ENCODE data around the gene HHIPL1.

Gene HHIPL1

DNA sequence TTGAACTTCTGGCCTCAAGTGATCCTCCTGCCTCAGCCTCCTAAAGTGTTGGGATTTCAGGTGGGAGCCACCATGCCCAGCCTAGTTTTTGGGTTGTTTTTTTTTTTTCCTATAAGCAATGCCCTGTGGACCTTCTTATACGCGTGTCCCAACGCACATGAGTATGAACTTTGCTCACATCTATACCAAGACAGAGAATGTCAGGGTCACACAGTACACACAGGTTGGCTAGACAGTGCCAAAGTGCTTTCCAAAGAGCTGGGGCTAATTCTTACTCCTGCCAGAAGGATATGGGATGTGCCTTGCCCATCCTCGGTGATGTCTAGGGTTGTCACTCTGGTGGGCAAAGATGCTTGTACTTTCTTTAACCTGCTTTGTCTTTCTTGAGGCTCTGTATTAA lies 33.3 kb upstream of the HHIPL1 start:
- DNase-seq (ENCODE audit: low spot score), result no peak

GRCh38 chr14:99612071-99612737 lies 32.7 kb upstream of the HHIPL1 start:
- no peak for DNase-seq (ENCODE audit: low spot score)

- no peak for DNase-seq (ENCODE audit: low spot score)
Measured at GRCh38 chr14:99612738-99613330, 32.1 kb upstream of the HHIPL1 start.

DNA sequence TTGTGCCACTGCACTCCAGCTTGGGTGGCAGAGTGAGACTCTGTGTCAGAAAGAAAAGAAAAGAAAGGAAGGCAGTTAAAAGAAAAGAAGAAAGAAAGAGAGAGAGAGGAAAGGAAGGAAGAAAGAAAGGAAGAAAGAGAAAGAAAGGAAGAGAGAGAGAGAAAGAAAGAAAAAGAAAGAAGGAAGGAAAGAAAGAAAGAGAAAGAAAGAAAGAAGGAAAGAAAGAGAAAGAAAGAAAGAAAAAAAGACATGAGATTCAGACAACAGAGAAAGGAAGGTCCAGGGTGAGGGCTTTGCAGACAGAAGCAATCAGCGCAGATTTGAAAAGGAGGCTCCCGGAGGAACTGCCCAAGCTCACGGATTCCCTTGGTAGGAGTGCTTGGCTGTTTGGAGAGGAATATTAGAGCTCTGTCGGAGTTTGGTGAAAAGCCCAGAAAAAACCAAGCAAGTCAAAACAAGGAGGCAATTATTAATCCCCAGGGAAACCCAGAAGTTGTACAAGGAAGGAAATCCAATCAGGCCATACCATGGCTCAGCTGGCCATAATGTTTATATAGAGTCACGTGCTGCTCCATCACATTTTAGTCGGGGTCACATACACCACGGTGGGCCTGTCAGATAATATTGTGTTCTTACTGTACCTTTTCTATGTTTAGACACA lies 29.3 kb upstream of the HHIPL1 start:
- no peak for DNase-seq (ENCODE audit: low spot score)

DNA sequence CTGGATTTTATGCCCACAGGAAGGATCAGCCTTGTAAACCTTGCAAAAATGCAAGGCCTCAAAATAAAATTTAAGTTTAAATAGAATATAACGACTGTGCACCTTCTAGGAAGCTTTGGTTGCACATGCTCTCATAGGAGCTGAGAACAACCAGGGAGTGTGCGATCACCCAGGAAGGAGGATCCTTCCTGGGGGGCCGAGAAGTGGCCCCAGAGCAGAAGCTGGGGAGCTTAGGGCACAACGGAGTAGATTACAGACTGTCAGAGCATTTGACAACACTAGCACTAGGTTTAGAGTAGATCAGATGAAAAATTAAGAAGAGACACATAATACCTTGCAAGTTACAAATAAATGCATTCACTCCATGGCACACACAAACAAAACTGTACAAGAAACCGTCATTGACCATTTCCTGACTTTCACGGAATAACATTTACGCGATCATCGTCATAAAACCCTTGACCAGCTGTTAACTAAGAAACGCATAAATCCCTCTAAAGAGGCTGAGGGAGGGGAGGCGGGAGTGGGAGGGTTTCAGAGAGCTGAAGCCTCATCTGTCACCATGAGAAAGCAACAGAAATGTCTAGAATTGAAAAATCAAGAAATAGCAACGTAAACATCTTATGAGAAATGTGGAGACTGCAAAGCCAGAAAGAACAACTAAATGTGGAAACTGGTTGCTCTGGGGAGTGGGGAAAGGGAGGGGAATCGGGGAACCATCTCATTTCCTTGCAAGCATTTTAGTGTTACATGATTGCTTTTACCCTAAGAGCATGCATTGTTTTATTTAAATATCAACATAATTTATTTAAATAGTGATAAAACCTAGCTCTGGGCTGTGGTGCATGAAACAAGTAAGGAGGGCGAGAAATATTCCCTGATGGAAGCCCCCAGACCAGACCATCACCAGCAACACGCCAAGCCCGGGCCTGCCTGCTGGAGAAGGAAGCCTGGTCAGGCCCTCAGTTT lies 27.8 kb upstream of the HHIPL1 start:
- DNase-seq (ENCODE audit: low spot score), result no peak

DNA sequence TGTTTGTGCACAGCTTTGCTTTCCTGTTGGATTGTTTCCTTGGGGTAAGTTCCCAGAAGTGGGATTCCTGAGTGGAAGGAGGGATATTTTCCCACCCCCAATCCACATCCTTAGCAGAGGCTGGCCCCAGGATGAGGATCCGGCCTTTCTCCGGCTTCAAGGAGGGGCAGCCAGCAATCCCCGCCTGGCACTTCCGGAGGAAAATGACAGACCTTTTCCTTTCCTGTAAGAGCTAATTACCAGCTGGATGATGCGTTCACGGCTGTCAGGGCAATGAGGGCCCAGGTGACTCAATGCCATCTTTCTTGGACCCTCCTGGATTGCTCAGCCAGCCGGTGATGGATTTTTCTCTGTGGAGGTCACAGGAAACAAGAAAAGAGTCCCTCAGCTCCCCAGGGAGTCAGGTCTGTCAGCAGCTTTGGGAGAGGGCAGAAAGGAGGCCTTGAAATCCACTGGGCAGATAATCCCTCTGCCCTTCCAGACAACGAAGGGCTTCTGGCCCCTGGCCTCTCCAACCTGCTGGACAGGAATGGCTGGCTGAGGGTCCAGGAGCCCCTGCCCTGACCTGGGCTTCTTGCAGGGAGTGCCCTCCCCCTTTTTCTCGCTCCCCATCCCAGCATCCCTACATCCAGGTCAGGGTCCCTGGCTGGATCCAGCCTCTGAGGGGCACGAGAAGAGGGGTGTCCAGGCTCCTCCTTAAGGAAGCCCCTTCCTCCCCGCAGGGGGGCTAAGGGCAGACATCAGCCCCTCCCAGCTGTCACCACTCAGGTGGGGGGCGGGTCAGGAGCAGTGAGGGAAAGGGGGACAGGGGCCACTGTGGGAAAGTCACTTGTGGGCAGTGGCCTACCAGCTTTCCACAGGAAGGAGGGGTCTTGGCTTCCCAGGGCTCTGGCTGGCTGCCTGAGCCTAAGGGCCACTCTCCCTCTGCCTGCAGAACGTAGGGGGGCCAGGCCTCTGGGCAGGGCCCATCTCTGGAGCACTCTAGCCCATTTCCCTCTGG lies 24.8 kb upstream of the HHIPL1 start:
- no peak for DNase-seq (ENCODE audit: low spot score)

GRCh38 chr14:99621948-99622347 lies 23.0 kb upstream of the HHIPL1 start:
- no peak for DNase-seq (ENCODE audit: low spot score)

DNA sequence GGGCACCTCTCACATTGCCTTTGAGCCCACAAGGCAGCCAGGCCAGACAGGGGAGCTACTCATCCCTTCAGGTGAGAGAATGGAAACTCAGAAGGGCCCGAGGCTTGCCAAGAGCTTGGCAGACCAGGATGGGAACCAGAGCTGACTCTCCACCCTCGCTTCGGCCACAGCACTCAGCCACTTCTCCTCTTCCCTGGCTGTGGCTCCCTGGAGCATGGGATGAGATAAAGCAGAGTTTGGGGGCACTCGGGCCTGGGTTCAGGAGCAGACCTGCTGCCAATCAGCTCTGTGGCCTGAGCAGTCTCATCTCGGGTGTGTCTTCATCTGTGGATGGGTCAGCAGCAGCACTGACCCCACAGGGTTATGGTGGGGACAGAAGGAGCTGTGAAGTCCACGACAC lies 20.9 kb upstream of the HHIPL1 start:
- no peak for DNase-seq (ENCODE audit: low spot score)

- DNase-seq (ENCODE audit: low spot score), result no peak
Measured at GRCh38 chr14:99624971-99625370, 20.0 kb upstream of the HHIPL1 start.

DNA sequence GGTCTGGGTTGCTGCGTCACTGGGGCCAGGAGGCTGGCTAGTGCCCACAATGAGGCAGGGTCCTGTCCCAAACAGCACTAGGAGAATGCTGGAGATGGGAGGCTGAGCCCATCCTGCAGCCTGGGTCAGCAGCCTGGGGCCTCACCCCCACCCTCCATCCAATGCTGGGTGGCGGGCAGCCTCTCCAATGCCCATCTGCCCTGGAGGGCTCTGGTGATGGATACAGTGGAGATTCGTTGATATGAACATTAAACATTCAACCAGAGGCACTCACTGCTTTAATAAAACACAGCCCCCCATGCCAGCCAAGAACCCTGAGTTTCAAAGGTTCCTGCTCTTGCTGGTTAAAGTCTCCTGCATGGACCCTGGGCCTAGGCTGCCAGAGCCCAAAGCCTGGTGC lies 19.5 kb upstream of the HHIPL1 start:
- DNase-seq (ENCODE audit: low spot score), result no peak

DNA sequence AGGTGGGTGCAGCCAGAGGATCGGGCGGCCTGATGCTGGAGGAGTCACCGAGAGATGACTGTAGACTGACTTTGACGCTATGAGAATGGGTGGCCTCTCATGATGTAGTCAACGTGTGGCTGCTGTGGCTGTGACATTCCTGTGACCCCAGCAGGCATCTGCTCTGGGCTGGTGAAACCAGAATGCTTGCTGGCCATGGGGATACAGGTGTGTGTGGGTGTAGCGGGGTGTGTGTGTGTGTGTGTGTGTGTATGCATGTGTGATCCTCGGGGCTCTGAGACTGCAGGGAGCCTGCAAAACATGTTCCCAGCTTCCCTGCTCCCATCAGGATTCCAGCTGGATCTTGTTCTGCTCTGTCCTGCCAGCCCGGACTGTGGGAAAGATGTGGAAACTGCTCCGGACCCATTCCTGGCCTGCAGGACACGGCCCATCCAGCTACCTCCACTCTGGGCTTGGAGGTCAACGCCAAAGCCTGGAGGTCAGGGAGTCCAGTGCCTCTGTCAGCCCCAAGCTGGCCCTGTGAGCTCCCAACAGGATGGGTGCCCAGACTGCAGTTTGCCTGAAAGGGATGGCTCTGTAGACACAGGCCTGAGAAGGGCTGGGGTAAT lies 18.8 kb upstream of the HHIPL1 start:
- DNase-seq (ENCODE audit: low spot score), result no peak

- no peak for DNase-seq (ENCODE audit: low spot score)
Measured at GRCh38 chr14:99627100-99627499, 17.8 kb upstream of the HHIPL1 start.

DNA sequence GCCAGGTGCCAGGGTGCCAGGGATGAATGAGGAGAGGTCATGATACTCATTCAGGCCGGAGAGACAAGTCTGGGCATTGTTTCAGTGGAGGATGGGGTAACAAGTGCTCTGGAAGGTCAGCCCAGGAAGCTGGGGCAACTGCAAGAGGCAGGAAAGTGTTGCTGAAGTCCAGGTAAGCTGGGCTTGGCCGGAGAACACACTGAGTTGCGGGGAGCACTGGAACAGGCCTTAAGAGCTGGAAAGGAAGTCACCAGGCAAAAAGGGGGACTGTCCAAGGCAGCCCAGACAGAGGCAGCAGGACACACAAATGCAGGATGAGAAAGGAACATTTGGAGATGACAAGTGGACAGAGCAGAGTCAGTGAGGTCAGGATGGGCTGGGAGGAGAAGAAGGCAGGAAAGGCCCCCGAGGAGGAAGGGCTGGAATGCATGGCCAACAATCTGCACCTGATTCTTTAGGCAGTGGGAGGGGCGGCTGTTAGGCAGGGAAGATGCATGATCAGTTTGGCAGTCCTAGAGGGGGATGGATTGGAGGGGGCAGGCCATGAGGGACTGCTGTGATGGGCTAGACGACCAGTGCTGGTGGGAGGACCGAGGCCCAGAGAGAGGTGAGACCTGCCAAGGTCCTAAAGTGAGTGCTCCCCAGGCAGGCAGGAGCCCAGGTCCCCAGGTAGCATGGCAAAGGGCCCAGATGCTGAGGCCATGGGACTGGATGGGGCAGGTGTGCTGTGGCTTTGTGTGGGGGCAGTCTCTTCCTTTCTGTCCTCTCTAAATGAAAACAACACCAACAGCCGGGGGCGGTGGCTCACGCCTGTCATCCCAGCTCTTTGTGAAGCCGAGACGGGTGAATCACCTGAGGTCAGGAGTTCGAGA lies 17.2 kb upstream of the HHIPL1 start:
- no peak for DNase-seq (ENCODE audit: low spot score)

DNA sequence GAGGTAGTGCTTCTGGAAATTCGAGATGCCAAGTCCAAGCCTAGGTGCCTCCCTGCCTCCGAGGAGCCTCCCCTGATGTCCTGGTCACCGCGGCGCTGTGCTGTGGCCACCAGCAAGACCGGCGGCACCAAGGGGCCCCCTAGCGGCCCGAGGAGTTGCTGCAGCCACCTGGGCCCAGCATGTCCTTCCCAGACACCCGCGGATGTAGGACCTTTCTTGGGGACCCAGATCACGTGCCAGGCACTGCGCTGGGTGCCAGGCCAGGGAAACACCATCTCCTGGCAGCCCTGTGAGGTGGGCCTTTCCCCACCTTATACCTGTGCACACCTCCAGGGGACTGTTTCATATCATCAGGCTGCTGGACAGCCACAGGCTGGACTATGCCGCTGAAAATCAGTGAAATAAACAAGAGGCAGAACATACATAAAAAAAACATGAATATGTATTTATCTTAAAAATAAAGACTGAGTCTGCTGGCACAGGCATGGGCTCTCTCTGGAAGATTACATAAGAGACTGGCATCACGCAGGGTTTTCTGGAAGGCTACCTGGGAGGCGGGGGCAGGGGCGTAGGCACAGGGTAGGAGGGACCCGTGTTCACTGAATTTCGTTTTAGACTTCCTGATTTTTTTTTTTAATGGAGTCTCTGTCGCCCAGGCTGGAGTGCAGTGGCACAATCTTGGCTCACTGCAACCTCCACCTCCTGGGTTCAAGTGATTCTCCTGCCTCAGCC lies 15.9 kb upstream of the HHIPL1 start:
- DNase-seq (ENCODE audit: low spot score), result peak; percentile 88

DNA sequence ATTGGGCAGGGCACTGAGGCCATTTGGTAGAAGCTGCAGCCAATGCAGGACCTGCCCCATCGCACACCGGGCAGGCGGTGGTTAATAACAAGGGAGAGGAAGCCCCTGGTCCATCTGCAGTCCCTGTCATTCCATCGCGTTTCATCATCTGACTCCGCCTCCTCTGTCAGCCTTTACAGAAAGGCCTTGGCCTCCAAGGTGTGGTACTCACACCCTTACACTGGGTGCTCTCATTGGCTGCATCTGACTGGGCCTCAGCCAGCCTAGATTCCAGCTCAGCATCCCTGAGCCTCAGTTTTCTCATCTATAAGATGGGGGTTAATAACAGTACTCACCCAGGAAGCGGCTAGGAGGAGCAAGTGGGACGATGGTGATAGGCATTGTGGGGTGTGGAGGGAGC lies 14.7 kb upstream of the HHIPL1 start:
- no peak for DNase-seq (ENCODE audit: low spot score)

DNA sequence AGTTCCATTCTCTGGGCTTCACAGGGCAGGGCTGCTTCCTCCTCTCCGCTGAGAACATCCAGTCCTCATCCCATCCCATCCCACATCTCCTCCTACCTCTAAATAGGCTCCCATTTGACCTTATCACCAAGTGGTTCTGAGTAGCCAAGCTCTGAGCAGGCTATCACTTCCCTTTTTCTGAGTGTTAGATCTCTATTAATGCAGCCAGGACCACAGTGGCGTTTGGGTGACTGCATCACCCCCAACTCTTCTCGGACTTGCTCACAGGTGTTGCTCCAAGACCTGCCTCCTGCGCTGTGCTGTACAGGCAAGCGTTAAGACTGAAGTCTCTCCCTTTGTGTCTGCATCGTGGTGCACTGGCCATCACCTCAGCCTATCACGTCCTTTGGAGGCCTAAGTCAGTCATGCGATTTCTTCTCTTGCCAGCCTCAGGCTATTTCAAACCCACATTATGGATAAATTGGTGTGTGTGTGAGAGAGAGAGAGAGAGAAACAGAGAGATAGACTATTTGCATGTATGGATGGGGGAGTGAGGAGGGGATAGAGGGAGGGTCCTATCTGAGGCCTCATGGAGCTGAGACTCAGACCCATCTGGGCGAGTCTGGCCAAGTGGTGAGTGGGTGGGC lies 12.4 kb upstream of the HHIPL1 start:
- no peak for DNase-seq (ENCODE audit: low spot score)

GRCh38 chr14:99633141-99633540 lies 11.8 kb upstream of the HHIPL1 start:
- DNase-seq (ENCODE audit: low spot score), result no peak

GRCh38 chr14:99633918-99634317 lies 11.0 kb upstream of the HHIPL1 start:
- no peak for DNase-seq (ENCODE audit: low spot score)

GRCh38 chr14:99634443-99634842 lies 10.5 kb upstream of the HHIPL1 start:
- no peak for DNase-seq (ENCODE audit: low spot score)
